NT2/D1 (cell line): ENCODE measurements around the gene PPIL6.

Source experiments
- SUZ12 ChIP-seq: IDR thresholded peaks from 2 replicates; pipeline ENCODE4 v1.6.1; 2011; ENCODE audit not compliant: insufficient read length, insufficient read depth; ENCODE audit errors: extremely low read depth
- YY1 ChIP-seq: IDR thresholded peaks from 2 replicates; pipeline ENCODE4 v1.6.1; 2011; ENCODE audit not compliant: insufficient read length, insufficient read depth
- ZNF274 ChIP-seq: IDR thresholded peaks from 2 replicates; pipeline ENCODE4 v1.6.1; 2011; ENCODE audit warnings: mild to moderate bottlenecking, low read depth, low read length

- TF ChIP-seq YY1 (no peak), ZNF274 (no peak), SUZ12 (no peak)
Observed at GRCh38 chr6:109360281-109360680, 80.1 kb downstream of the PPIL6 start.
